ENCODE data around the gene MCC. TPM values are rescaled to one million over a fixed set of nuclear protein-coding genes. Genes with fewer than 3 reads are reported as not detected.

Gene MCC
- total and polyA plus RNA-seq, 4 donors, result 1.6 to 38.6 (median 11.2) TPM

DNA sequence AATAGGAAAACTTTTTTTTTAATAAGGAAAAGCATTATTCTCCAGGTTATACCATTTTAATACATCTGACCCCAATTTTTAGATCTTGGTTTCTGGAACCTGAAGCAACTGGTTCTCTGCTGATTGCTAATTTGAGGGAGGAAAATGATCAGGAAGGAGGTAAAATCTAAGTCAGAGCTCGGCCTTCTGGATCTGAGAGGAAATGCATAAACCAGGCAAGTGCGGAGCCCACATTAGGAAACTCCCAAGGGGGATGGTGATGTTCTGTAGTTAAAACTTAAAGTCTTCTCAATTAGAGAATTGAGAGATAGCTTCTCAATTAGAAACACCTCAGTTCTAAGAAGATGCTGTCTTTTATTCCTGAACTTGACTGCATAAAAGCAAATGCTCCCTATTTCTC is 167.0 kb downstream of the MCC start:
- Histone ChIP-seq H3K4me1 (ENCODE audit: control insufficient read depth in 5 of 5, insufficient read depth in 5 of 5, low read length in 5 of 5) (peaks cover 0 to 8% (median 0%) of the 10 kb centered on the region in 5 donors), H3K36me3 (ENCODE audit: control insufficient read depth in 4 of 4, insufficient read depth in 4 of 4, low read length in 4 of 4) (no peaks in the 10 kb centered on the region), H3K9ac (ENCODE audit: insufficient read depth in 1 of 2, low read length in 2 of 2) (no peak overlapping the region), H3K27me3 (ENCODE audit: control insufficient read depth in 3 of 3, insufficient read depth in 3 of 3, low read length in 2 of 3) (no peaks in the 10 kb centered on the region), H3K27ac (ENCODE audit: low read depth in 1 of 2, low read length in 1 of 2) (no peak overlapping the region), H3K4me3 (no peak overlapping the region), H3K9me3 (ENCODE audit: control insufficient read depth in 4 of 4, insufficient read depth in 3 of 4, low read length in 3 of 4) (no peaks in the 10 kb centered on the region)
- no peak for TF ChIP-seq CTCF (IDR thresholded peaks at IDR 0.05; ENCODE audit: control extremely low read depth, extremely low read depth)
- WGBS, 2 donors, result 60 to 71% methylated on average over 2 of the region's 2 CpGs
- DNase-seq, result peak in 2 of 3 donors; percentile 22 to 38
- no peak for ATAC-seq (ENCODE audit: insufficient read depth, low FRiP score)

GRCh38 chr5:113320273-113320780 is 167.9 kb downstream of the MCC start:
- Histone ChIP-seq H3K9ac (ENCODE audit: insufficient read depth in 1 of 2, low read length in 2 of 2) (no peak overlapping the region), H3K4me3 (no peak overlapping the region), H3K9me3 (ENCODE audit: control insufficient read depth in 4 of 4, insufficient read depth in 3 of 4, low read length in 3 of 4) (no peaks in the 10 kb centered on the region), H3K4me1 (ENCODE audit: control insufficient read depth in 5 of 5, insufficient read depth in 5 of 5, low read length in 5 of 5) (peaks cover 0 to 8% (median 0%) of the 10 kb centered on the region in 5 donors), H3K36me3 (ENCODE audit: control insufficient read depth in 4 of 4, insufficient read depth in 4 of 4, low read length in 4 of 4) (no peaks in the 10 kb centered on the region), H3K27ac (ENCODE audit: low read depth in 1 of 2, low read length in 1 of 2) (no peak overlapping the region), H3K27me3 (ENCODE audit: control insufficient read depth in 3 of 3, insufficient read depth in 3 of 3, low read length in 2 of 3) (no peaks in the 10 kb centered on the region)
- ATAC-seq (ENCODE audit: insufficient read depth, low FRiP score), result no peak
- DNase-seq, result peak in 1 of 3 donors; percentile 8
- TF ChIP-seq CTCF (IDR thresholded peaks at IDR 0.05; ENCODE audit: control extremely low read depth, extremely low read depth), result no peak

- H3K4me3 ChIP-seq, result no peak overlapping the region
- DNase-seq (peak in 1 of 3 donors; percentile 7), ATAC-seq (ENCODE audit: insufficient read depth, low FRiP score) (no peak)
- no peak overlapping the region for H3K9ac ChIP-seq (ENCODE audit: insufficient read depth in 1 of 2, low read length in 2 of 2)
- no peak for TF ChIP-seq CTCF (IDR thresholded peaks at IDR 0.05; ENCODE audit: control extremely low read depth, extremely low read depth)
- no peaks in the 10 kb centered on the region for H3K9me3 ChIP-seq (ENCODE audit: control insufficient read depth in 4 of 4, insufficient read depth in 3 of 4, low read length in 3 of 4)
- WGBS, 2 donors, result 91 to 93% methylated on average over 5 of the region's 5 CpGs
- no peaks in the 10 kb centered on the region for H3K36me3 ChIP-seq (ENCODE audit: control insufficient read depth in 4 of 4, insufficient read depth in 4 of 4, low read length in 4 of 4)
- no peak overlapping the region for H3K27ac ChIP-seq (ENCODE audit: low read depth in 1 of 2, low read length in 1 of 2)
- H3K4me1 ChIP-seq (ENCODE audit: control insufficient read depth in 5 of 5, insufficient read depth in 5 of 5, low read length in 5 of 5), result peaks cover 0 to 8% (median 0%) of the 10 kb centered on the region in 5 donors
- H3K27me3 ChIP-seq (ENCODE audit: control insufficient read depth in 3 of 3, insufficient read depth in 3 of 3, low read length in 2 of 3), result no peaks in the 10 kb centered on the region
Observed at GRCh38 chr5:113319256-113320053, 168.8 kb downstream of the MCC start.
